ENCODE measurements around the gene MYOT.

The MYOT gene

GRCh38 chr5:137902408-137903133, 34.9 kb downstream of the MYOT start:
- no peak for DNase-seq

GRCh38 chr5:137914758-137915157, 47.1 kb downstream of the MYOT start:
- no peak for DNase-seq

- no peak for DNase-seq
Measured at GRCh38 chr5:137916923-137917322, 49.3 kb downstream of the MYOT start.

- no peak for DNase-seq
Measured at GRCh38 chr5:137921931-137922330, 54.3 kb downstream of the MYOT start.

- DNase-seq: no peak
Measured at GRCh38 chr5:137923856-137924255, 56.2 kb downstream of the MYOT start.

- no peak for DNase-seq
Measured at GRCh38 chr5:137932800-137933199, 65.1 kb downstream of the MYOT start.

- no peak for DNase-seq
Measured at GRCh38 chr5:137933491-137933911, 65.8 kb downstream of the MYOT start.

- DNase-seq: no peak
Measured at GRCh38 chr5:137935190-137935589, 67.5 kb downstream of the MYOT start.

GRCh38 chr5:137935694-137936093, 68.0 kb downstream of the MYOT start:
- DNase-seq: no peak
